HepG2 (cell line): ENCODE data around the gene MARCO. TPM values are rescaled to one million over a fixed set of nuclear protein-coding genes. Genes with fewer than 3 reads are reported as not detected.

Experiments used
- ATAC-seq: fragments of 200-7000 bp; cut with Tn5 transposase; 3 replicates; pipeline ENCODE4 v1.9.1; 2020; ENCODE audit warnings: mild to moderate bottlenecking, moderate library complexity
- BruUV-seq: library from RNA; stranded (reverse); fragments of 400-500 nt; replicated peaks from 2 replicates; lab custom pipeline; 2021; lab: Mats Ljungman, UMichigan
- CTCF ChIA-PET: fragments of 300-600 bp; formaldehyde crosslinking; extraction: SDS; loops from one replicate; lab custom pipeline; 2021; ENCODE audit warnings: low total read pairs, inconsistent platforms, low intra/inter-chr PET ratio; lab: Yijun Ruan, JAX
- POLR2A ChIA-PET: fragments of 350-600 bp; sonication (Branson Sonifier 250); formaldehyde crosslinking; loops from one replicate; lab custom pipeline; 2020; ENCODE audit warnings: antibody characterized with exemption, inconsistent platforms; lab: Yijun Ruan, JAX
- DNase-seq: peaks from one replicate; pipeline ENCODE4 v3.0.0-alpha.2; 2015; ENCODE audit warnings: low spot score
- FAIRE-seq: peaks from 3 replicates; lab custom pipeline; 2011; peaks lifted over from hg19 to GRCh38; lab: Jason Lieb, UNC
- H2AFZ ChIP-seq: one replicate; pipeline ENCODE4 v1.6.1; 2011; ENCODE audit warnings: low read length, inconsistent platforms
- H3K27ac ChIP-seq: fragments of 300-600 bp; 3 replicates; pipeline ENCODE4 v1.8.0; 2011; ENCODE audit warnings: mixed run types, mild to moderate bottlenecking, mixed read lengths, low read length, inconsistent platforms; ENCODE audit not compliant: insufficient read depth; ENCODE audit errors: extremely low read length
- H3K27me3 ChIP-seq, 2 experiments: fragments of 200-600 bp in 1 of 2; 2 replicates in 1 of 2; 3 replicates in 1 of 2; pipeline versions ENCODE4 v1.6.0 to v1.8.0; 2011; ENCODE audit warnings: low read length in 2 of 2, mild to moderate bottlenecking in 2 of 2, moderate library complexity in 2 of 2, inconsistent platforms in 1 of 2; ENCODE audit not compliant: insufficient read depth in 2 of 2, control insufficient read depth in 1 of 2
- H3K36me3 ChIP-seq, 2 experiments: fragments of 200-600 bp in 1 of 2; replicated peaks in 1 of 2; 2 replicates in 1 of 2; 3 replicates in 1 of 2; pipeline versions ENCODE4 v1.5.1 to v1.8.0; 2011; ENCODE audit warnings: low read length in 2 of 2, inconsistent platforms in 1 of 2; ENCODE audit not compliant: insufficient read depth in 2 of 2, control insufficient read depth in 1 of 2
- H3K4me1 ChIP-seq: 2 replicates; pipeline ENCODE4 v1.5.1; 2012; ENCODE audit warnings: low read length, inconsistent platforms; ENCODE audit not compliant: insufficient read depth
- H3K4me2 ChIP-seq: 2 replicates; pipeline ENCODE4 v1.6.0; 2011; ENCODE audit warnings: low read depth, low read length, inconsistent platforms
- H3K4me3 ChIP-seq, 3 experiments: fragments of 200-600 bp in 1 of 3; sonication (generic), shearing (Covaris generic) in 1 of 3; replicated peaks in 1 of 3; 2 replicates each; pipeline ENCODE4 v1.5.1; 2011 to 2016; ENCODE audit warnings: low read length in 3 of 3, inconsistent platforms in 2 of 3, low read depth in 2 of 3, mild to moderate bottlenecking in 2 of 3, control low read depth in 1 of 3, mixed read lengths in 1 of 3; ENCODE audit not compliant: insufficient read depth in 1 of 3
- H3K79me2 ChIP-seq: one replicate; pipeline ENCODE4 v1.6.1; 2011; ENCODE audit warnings: low read length, inconsistent platforms; ENCODE audit not compliant: insufficient read depth
- H3K9ac ChIP-seq: 2 replicates; pipeline ENCODE4 v1.6.0; 2011; ENCODE audit warnings: mild to moderate bottlenecking, low read depth, low read length, inconsistent platforms; ENCODE audit not compliant: insufficient read depth
- H3K9me3 ChIP-seq: 2 replicates; pipeline ENCODE4 v1.5.1; 2012; ENCODE audit warnings: mild to moderate bottlenecking, low read length
- H4K20me1 ChIP-seq: 2 replicates; pipeline ENCODE4 v1.6.0; 2011; ENCODE audit warnings: inconsistent platforms, mild to moderate bottlenecking, low read length, moderate library complexity; ENCODE audit not compliant: insufficient read depth
- ATM ChIP-seq: fragments of 450-650 bp; IDR thresholded peaks from 2 replicates; pipeline ENCODE4 v1.7.1; 2017; ENCODE audit warnings: mild to moderate bottlenecking, borderline replicate concordance
- ATRX ChIP-seq: sonication (generic); formaldehyde crosslinking; IDR thresholded peaks from 2 replicates; pipeline ENCODE4 v1.4.0; 2020; ENCODE audit warnings: missing genetic modification reagents, borderline replicate concordance
- GATAD1 ChIP-seq: IDR thresholded peaks from 2 replicates; pipeline ENCODE4 v1.6.1; 2016; ENCODE audit warnings: missing genetic modification reagents, missing compliant biosample characterization
- HNF4G ChIP-seq, 2 experiments: sonication (generic) in 1 of 2; formaldehyde crosslinking in 1 of 2; IDR thresholded peaks; 2 replicates each; pipeline versions ENCODE4 v1.4.0 to v1.6.1; 2011 to 2020; ENCODE audit warnings: borderline replicate concordance in 2 of 2, low read depth in 2 of 2, mild to moderate bottlenecking in 2 of 2, low read length in 1 of 2, missing genetic modification reagents in 1 of 2, moderate library complexity in 1 of 2
- KLF12 ChIP-seq: sonication (generic); formaldehyde crosslinking; IDR thresholded peaks from 2 replicates; pipeline ENCODE4 v1.4.0; 2020; ENCODE audit warnings: missing genetic modification reagents, borderline replicate concordance
- SOX13 ChIP-seq, 3 experiments: fragments of 450-650 bp in 1 of 3; sonication (generic) in 1 of 3; formaldehyde crosslinking in 1 of 3; IDR thresholded peaks in 2 of 3; conservative IDR thresholded peaks in 1 of 3; 2 replicates each; pipeline versions ENCODE4 v1.5.0 to v1.6.1; 2016 to 2020; ENCODE audit warnings: antibody characterized with exemption in 1 of 3, mild to moderate bottlenecking in 1 of 3, missing compliant biosample characterization in 1 of 3, missing genetic modification reagents in 1 of 3, moderate library complexity in 1 of 3
- TBX3 ChIP-seq: fragments of 450-650 bp; IDR thresholded peaks from 2 replicates; pipeline ENCODE4 v1.6.1; 2017; ENCODE audit warnings: antibody characterized with exemption, mild to moderate bottlenecking, inconsistent platforms, borderline replicate concordance
- TMF1 ChIP-seq: sonication (generic); formaldehyde crosslinking; IDR thresholded peaks from 2 replicates; pipeline ENCODE4 v1.8.1; 2022; ENCODE audit warnings: low read depth, missing genetic modification reagents
- XRCC5 ChIP-seq: fragments of 200-400 bp; formaldehyde crosslinking; optimal IDR thresholded peaks from 2 replicates; pipeline ENCODE3; 2017; ENCODE audit warnings: mild to moderate bottlenecking, low read length
- ZNF160 ChIP-seq: sonication (generic); formaldehyde crosslinking; IDR thresholded peaks from 2 replicates; pipeline ENCODE4 v1.8.0; 2022; ENCODE audit warnings: mild to moderate bottlenecking, inconsistent platforms, missing genetic modification reagents
- ZNF792 ChIP-seq: IDR thresholded peaks from 2 replicates; pipeline ENCODE4 v1.6.1; 2016
- ZSCAN30 ChIP-seq: sonication (generic); formaldehyde crosslinking; IDR thresholded peaks from 2 replicates; pipeline ENCODE4 v1.5.0; 2020; ENCODE audit warnings: mild to moderate bottlenecking, missing genetic modification reagents
- WGBS: methylation state at CpG from one replicate; pipeline ENCODE4 v1.1.6; 2017; ENCODE audit warnings: low lambda C conversion rate; 5-methylcytosine and 5-hydroxymethylcytosine counted together
- in situ Hi-C: cut with HindIII; loops from 2 replicates; pipeline ENCODE4 v1.10.0; 2017; ENCODE audit warnings: low pct_unique_long_range_greater_than_20kb; ENCODE audit not compliant: extremely low pct_ligation_motif_present
- intact Hi-C: fragments of 100-400 bp; cut with micrococcal nuclease; formaldehyde crosslinking; loops from one replicate; pipeline ENCODE4 v1.10.0; 2022; ENCODE audit not compliant: unreplicated experiment
- polyA plus RNA-seq, 8 experiments: library from polyadenylated mRNA; depleted of rRNA in 3 of 8; stranded (reverse) in 7 of 8; unstranded in 1 of 8; fragments of >200 nt; fragmentation: Illumina TruSeq in 4 of 8; extraction: Trizol in 4 of 8; gene quantifications; 2 replicates each; pipeline versions ENCODE4 v1.2.1 to v1.2.3, GENCODE V29; 2011 to 2016; ENCODE audit warnings: low read depth in 4 of 8, missing spikeins in 1 of 8, mixed read lengths in 1 of 8; ENCODE audit not compliant: insufficient read depth in 1 of 8
- total RNA-seq, 5 experiments: library from RNA; depleted of rRNA; stranded (reverse); fragments of >200 nt; fragmentation: Illumina TruSeq; extraction: Trizol; gene quantifications; 2 replicates each; pipeline ENCODE4 v1.2.3, GENCODE V29; 2016; ENCODE audit warnings: low read depth in 1 of 5
- TF ChIP-seq, protein P1 (sequence below), 2 experiments: sonication (generic) in 1 of 2; formaldehyde crosslinking in 1 of 2; IDR thresholded peaks; 2 replicates each; pipeline versions ENCODE4 v1.5.1 to v1.6.1; 2011 to 2020; ENCODE audit warnings: borderline replicate concordance in 1 of 2, low read depth in 1 of 2, low read length in 1 of 2, mild to moderate bottlenecking in 1 of 2, missing genetic modification reagents in 1 of 2, moderate library complexity in 1 of 2
- TF ChIP-seq, protein P2 (sequence below): IDR thresholded peaks from 2 replicates; pipeline ENCODE4 v1.6.1; 2016; ENCODE audit warnings: missing biosample characterization, missing genetic modification reagents, low read depth
- TF ChIP-seq, protein P3 (sequence below): sonication (generic); formaldehyde crosslinking; IDR thresholded peaks from 2 replicates; pipeline ENCODE4 v1.4.0; 2020; ENCODE audit warnings: missing genetic modification reagents, borderline replicate concordance
- TF ChIP-seq, protein P4 (sequence below): sonication (generic); formaldehyde crosslinking; IDR thresholded peaks from 2 replicates; pipeline ENCODE4 v1.4.0; 2020; ENCODE audit warnings: missing genetic modification reagents
- TF ChIP-seq, protein P5 (sequence below): sonication (generic); formaldehyde crosslinking; conservative IDR thresholded peaks from 2 replicates; pipeline ENCODE4 v1.8.0; 2022; ENCODE audit warnings: mild to moderate bottlenecking, moderate library complexity, missing genetic modification reagents

MARCO gene
- total and polyA plus RNA-seq, 2 of the 13 experiments (the other 11 are each of a cell fraction or from before 2014, with no cell fraction given) = not detected

DNA sequence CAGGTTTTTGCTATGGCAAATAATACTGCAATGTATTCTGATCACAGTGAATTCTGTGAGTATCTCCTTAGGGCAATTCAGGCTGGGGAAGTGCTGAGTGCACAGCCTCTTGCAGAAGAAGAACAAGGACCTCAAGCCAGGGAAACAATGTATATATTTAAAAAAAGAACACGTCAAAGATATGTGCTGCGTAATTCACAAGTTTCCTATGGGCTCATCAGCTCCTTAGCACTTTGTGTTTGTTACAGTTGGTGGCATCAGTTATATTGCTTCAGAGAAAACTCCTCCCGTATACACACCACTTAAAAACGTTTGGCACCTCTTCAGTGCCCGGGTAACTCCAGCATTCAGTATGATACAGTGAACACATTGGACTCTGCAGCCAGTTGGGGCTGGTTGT, 16.5 kb upstream of the MARCO start:
- FAIRE-seq = no peak
- DNase-seq = no peak
- no TSS peak for BruUV-seq
- H3K9me3 ChIP-seq = no peaks in the 10 kb centered on the region
- intact Hi-C loops (no loop called here), in situ Hi-C loops (no loop called here)
- H3K4me1 ChIP-seq = no peaks in the 10 kb centered on the region
- H3K27ac ChIP-seq = no peak overlapping the region
- TF ChIP-seq KLF12 (CRISPR knock-in tag) = no peak
- no peak for TF ChIP-seq GATAD1 (CRISPR knock-in tag)
- TF ChIP-seq, protein P1, sequence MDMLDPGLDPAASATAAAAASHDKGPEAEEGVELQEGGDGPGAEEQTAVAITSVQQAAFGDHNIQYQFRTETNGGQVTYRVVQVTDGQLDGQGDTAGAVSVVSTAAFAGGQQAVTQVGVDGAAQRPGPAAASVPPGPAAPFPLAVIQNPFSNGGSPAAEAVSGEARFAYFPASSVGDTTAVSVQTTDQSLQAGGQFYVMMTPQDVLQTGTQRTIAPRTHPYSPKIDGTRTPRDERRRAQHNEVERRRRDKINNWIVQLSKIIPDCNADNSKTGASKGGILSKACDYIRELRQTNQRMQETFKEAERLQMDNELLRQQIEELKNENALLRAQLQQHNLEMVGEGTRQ (IDR thresholded peaks at IDR 0.05; ENCODE audit: low read depth, low read length) = no peak
- TF ChIP-seq, protein P1 (CRISPR knock-in tag; IDR thresholded peaks at IDR 0.05; ENCODE audit: borderline replicate concordance) = no peak
- TF ChIP-seq TMF1 (CRISPR knock-in tag) = no peak
- TF ChIP-seq, protein P2, sequence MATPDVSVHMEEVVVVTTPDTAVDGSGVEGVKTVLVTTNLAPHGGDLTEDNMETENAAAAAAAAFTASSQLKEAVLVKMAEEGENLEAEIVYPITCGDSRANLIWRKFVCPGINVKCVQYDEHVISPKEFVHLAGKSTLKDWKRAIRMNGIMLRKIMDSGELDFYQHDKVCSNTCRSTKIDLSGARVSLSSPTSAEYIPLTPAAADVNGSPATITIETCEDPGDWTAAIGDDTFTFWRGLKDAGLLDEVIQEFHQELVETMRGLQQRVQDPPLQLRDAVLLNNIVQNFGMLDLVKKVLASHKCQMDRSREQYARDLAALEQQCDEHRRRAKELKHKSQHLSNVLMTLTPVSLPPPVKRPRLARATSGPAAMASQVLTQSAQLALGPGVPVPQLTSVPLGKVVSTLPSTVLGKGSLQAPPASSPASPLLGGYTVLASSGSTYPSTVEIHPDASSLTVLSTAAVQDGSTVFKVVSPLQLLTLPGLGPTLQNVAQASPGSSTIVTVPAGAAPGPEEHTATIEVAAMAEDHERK (CRISPR knock-in tag) = no peak
- TF ChIP-seq ZNF792 = no peak
- no peak for TF ChIP-seq TBX3
- TF ChIP-seq XRCC5 = no peak
- no peak for TF ChIP-seq ZSCAN30 (CRISPR knock-in tag)
- TF ChIP-seq ATM = no peak
- TF ChIP-seq, protein P3, sequence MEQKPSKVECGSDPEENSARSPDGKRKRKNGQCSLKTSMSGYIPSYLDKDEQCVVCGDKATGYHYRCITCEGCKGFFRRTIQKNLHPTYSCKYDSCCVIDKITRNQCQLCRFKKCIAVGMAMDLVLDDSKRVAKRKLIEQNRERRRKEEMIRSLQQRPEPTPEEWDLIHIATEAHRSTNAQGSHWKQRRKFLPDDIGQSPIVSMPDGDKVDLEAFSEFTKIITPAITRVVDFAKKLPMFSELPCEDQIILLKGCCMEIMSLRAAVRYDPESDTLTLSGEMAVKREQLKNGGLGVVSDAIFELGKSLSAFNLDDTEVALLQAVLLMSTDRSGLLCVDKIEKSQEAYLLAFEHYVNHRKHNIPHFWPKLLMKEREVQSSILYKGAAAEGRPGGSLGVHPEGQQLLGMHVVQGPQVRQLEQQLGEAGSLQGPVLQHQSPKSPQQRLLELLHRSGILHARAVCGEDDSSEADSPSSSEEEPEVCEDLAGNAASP = no peak
- no peak for TF ChIP-seq SOX13 (IDR thresholded peaks at IDR 0.05)
- TF ChIP-seq SOX13 (CRISPR knock-in tag; conservative IDR thresholded peaks at IDR 0.05 in 1 of 2, IDR thresholded peaks at IDR 0.05 in 1 of 2) = no peak
- TF ChIP-seq, protein P4, sequence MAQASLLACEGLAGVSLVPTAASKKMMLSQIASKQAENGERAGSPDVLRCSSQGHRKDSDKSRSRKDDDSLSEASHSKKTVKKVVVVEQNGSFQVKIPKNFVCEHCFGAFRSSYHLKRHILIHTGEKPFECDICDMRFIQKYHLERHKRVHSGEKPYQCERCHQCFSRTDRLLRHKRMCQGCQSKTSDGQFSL (CRISPR knock-in tag) = no peak
- TF ChIP-seq ZNF160 (CRISPR knock-in tag) = no peak
- no peak for TF ChIP-seq ATRX (CRISPR knock-in tag)
- TF ChIP-seq, protein P5, sequence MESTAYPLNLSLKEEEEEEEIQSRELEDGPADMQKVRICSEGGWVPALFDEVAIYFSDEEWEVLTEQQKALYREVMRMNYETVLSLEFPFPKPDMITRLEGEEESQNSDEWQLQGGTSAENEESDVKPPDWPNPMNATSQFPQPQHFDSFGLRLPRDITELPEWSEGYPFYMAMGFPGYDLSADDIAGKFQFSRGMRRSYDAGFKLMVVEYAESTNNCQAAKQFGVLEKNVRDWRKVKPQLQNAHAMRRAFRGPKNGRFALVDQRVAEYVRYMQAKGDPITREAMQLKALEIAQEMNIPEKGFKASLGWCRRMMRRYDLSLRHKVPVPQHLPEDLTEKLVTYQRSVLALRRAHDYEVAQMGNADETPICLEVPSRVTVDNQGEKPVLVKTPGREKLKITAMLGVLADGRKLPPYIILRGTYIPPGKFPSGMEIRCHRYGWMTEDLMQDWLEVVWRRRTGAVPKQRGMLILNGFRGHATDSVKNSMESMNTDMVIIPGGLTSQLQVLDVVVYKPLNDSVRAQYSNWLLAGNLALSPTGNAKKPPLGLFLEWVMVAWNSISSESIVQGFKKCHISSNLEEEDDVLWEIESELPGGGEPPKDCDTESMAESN (CRISPR knock-in tag) = no peak
- no peak for TF ChIP-seq HNF4G (IDR thresholded peaks at IDR 0.05; ENCODE audit: borderline replicate concordance, low read depth, low read length)
- no peak for TF ChIP-seq HNF4G (CRISPR knock-in tag; IDR thresholded peaks at IDR 0.05; ENCODE audit: borderline replicate concordance, low read depth)
- no peaks in the 10 kb centered on the region for H4K20me1 ChIP-seq
- H3K79me2 ChIP-seq = no peaks in the 10 kb centered on the region
- ChIA-PET CTCF (no interaction called here), POLR2A (no interaction called here)
- 25% methylated on average over 5 of the region's 5 CpGs for WGBS
- H3K9ac ChIP-seq = no peak overlapping the region
- no peak overlapping the region for H2AFZ ChIP-seq
- H3K4me2 ChIP-seq = no peak overlapping the region
- no peak overlapping the region for H3K4me3 ChIP-seq
- no peak for ATAC-seq
- no peaks in the 10 kb centered on the region for H3K36me3 ChIP-seq
- H3K27me3 ChIP-seq = no peaks in the 10 kb centered on the region
